ENCODE data around the gene KLF8. TPM values are rescaled to one million over a fixed set of nuclear protein-coding genes. Genes with fewer than 3 reads are reported as not detected.

KLF8 gene
- total RNA-seq, 1 donor from 2014 or later: 17.7 TPM

- intact Hi-C loops (cut with DNase I): no loop called here
- Histone ChIP-seq H3K4me3 (no peak overlapping the region), H3K27me3 (ENCODE audit: low read depth) (no peaks in the 10 kb centered on the region), H3K9me3 (no peaks in the 10 kb centered on the region), H3K36me3 (no peaks in the 10 kb centered on the region), H3K27ac (no peak overlapping the region), H3K4me1 (no peaks in the 10 kb centered on the region)
- no peak for DNase-seq
- no peak for TF ChIP-seq CTCF (IDR thresholded peaks at IDR 0.05)
- ATAC-seq: no peak
Measured at GRCh38 chrX:56222473-56223000, 9.6 kb upstream of the KLF8 start.

GRCh38 chrX:56226980-56227379 is 5.2 kb upstream of the KLF8 start:
- intact Hi-C loops (cut with DNase I): no loop called here
- H3K4me3 ChIP-seq: no peak overlapping the region
- no peak overlapping the region for H3K27ac ChIP-seq
- DNase-seq (no peak), ATAC-seq (no peak)
- no peaks in the 10 kb centered on the region for H3K27me3 ChIP-seq (ENCODE audit: low read depth)
- TF ChIP-seq CTCF (IDR thresholded peaks at IDR 0.05): no peak
- no peaks in the 10 kb centered on the region for H3K9me3 ChIP-seq
- H3K4me1 ChIP-seq: no peaks in the 10 kb centered on the region
- H3K36me3 ChIP-seq: no peaks in the 10 kb centered on the region

GRCh38 chrX:56228914-56229313 is 3.2 kb upstream of the KLF8 start:
- H3K27ac ChIP-seq: no peak overlapping the region
- no peak for TF ChIP-seq CTCF (IDR thresholded peaks at IDR 0.05)
- no peaks in the 10 kb centered on the region for H3K27me3 ChIP-seq (ENCODE audit: low read depth)
- DNase-seq (no peak), ATAC-seq (no peak)
- no peaks in the 10 kb centered on the region for H3K9me3 ChIP-seq
- intact Hi-C loops (cut with DNase I): no loop called here
- H3K4me1 ChIP-seq: no peaks in the 10 kb centered on the region
- H3K36me3 ChIP-seq: no peaks in the 10 kb centered on the region
- H3K4me3 ChIP-seq: no peak overlapping the region

GRCh38 chrX:56231537-56232090 is 542 bp upstream of the KLF8 start:
- no peaks in the 10 kb centered on the region for H3K36me3 ChIP-seq
- ATAC-seq: no peak
- intact Hi-C loops (cut with DNase I): no loop called here

GRCh38 chrX:56233100-56233499 is 944 bp downstream of the KLF8 start:
- no peaks in the 10 kb centered on the region for H3K27me3 ChIP-seq (ENCODE audit: low read depth)
- H3K27ac ChIP-seq: peak overlapping the region; percentile 75
- no peaks in the 10 kb centered on the region for H3K4me1 ChIP-seq
- DNase-seq (no peak), ATAC-seq (peak; percentile 77 to 80)
- H3K9me3 ChIP-seq: no peaks in the 10 kb centered on the region
- peak overlapping the region; percentile 63 for H3K4me3 ChIP-seq
- intact Hi-C loops (cut with DNase I): no loop called here
- no peak for TF ChIP-seq CTCF (IDR thresholded peaks at IDR 0.05)
- H3K36me3 ChIP-seq: no peaks in the 10 kb centered on the region

More at GRCh38 chrX:56231537-56232090, 542 bp upstream of the KLF8 start:
- no peak for DNase-seq
- Histone ChIP-seq H3K27me3 (ENCODE audit: low read depth) (no peaks in the 10 kb centered on the region), H3K4me3 (peak overlapping the region; percentile 63), H3K27ac (no peak overlapping the region), H3K4me1 (no peaks in the 10 kb centered on the region), H3K9me3 (no peaks in the 10 kb centered on the region)
- TF ChIP-seq CTCF (IDR thresholded peaks at IDR 0.05): no peak
